GM10847 (cell line): ENCODE measurements around the gene FOXA2.

Experiments
- POLR2A ChIP-seq: IDR thresholded peaks from 2 replicates; pipeline ENCODE4 v1.6.1; 2011; ENCODE audit not compliant: insufficient read length; ENCODE audit errors: extremely low read depth

The FOXA2 gene

DNA sequence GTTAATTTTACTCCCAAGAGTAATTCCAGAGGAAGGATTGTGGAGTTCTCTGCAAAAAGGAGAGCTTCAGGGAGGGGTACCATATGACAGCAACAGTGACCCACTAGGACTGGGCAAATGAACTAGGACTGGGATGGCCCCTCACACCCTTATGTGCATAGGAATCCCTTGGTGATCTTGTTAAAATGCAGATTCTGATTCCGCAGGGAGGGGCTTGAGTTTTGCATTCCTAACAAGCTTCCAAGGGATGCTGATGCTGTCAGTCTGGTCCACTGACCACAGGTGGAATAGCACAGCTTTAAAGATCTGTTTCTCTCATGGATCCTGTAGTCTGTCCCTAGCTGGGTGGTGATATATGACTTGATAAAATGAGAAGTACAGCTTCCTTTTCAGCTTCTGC is 6.3 kb upstream of the FOXA2 start:
- no peak for TF ChIP-seq POLR2A

DNA sequence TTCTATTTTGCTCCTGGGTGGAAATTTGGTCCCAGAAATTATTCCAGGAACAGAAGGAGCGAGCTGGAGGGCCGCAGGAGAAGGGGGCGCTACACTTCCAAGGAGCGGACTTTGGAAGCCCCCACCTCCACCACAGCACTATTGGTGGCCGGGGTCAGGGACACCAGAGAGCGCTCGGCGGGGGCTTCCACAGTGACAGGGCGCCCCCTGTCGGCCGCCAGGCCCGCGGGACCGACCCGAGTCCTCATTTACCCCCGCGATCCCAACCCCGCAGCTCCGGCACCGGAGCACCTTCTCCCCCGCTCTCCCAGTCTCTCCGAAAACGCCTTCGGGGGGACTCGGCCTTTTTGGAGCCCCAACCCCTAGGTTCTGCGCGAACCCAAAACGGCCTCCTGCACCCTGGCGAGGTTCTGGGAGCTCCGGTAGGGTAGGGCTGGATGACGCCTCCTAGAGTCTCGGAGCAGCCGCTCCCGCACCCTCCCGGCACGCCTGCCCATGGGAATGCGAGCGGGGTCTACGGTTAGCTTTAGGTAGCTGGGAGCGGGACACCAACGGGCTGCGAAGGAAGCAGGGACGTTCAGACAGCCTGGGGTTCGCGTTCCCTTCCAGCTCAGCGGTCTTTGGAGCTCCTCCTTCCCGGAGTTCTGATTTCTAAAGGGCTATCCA is 2.4 kb upstream of the FOXA2 start:
- TF ChIP-seq POLR2A = no peak

GRCh38 chr20:22585786-22586493 is 1.6 kb upstream of the FOXA2 start:
- TF ChIP-seq POLR2A = no peak

GRCh38 chr20:22584922-22585785 is 782 bp upstream of the FOXA2 start:
- TF ChIP-seq POLR2A = no peak

GRCh38 chr20:22583773-22584521 is 425 bp downstream of the FOXA2 start:
- no peak for TF ChIP-seq POLR2A

DNA sequence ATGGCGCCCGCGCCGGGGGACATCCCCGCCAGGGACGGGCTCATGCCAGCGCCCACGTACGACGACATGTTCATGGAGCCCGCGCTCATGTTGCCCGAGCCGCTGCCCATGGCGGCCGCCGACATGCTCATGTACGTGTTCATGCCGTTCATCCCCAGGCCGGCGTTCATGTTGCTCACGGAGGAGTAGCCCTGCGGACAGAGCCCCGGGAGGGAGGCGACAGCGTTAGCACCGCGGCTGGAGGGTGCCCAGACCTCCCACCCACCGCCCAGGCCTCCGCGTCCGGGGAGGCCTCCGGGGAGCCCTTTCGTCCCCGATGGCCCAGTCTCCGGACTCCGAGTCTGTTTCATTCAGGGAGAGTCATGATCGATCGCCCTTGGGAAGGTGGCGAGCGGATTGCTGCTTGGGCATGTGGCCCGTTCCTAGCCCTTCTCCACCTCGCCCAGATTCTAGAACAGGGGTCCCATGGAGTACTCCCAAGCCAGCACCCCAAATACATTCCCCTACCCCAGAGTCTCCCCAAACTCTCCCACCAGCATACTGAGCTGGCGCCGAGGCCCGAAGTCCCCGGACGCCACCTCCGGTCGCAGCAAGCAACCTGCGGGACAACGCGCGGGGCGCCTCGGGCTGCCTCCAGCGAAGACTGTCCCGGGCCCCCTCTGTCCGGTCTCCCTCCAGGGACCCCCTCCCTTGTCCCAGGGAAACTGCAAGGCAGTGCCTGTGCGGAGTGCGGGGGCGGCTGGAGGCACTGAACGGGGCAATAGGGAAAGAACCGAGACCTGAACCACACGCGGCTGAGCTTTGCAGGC is 1.2 kb downstream of the FOXA2 start:
- no peak for TF ChIP-seq POLR2A

- no peak for TF ChIP-seq POLR2A
Measured at GRCh38 chr20:22582386-22582963, 1.9 kb downstream of the FOXA2 start.

DNA sequence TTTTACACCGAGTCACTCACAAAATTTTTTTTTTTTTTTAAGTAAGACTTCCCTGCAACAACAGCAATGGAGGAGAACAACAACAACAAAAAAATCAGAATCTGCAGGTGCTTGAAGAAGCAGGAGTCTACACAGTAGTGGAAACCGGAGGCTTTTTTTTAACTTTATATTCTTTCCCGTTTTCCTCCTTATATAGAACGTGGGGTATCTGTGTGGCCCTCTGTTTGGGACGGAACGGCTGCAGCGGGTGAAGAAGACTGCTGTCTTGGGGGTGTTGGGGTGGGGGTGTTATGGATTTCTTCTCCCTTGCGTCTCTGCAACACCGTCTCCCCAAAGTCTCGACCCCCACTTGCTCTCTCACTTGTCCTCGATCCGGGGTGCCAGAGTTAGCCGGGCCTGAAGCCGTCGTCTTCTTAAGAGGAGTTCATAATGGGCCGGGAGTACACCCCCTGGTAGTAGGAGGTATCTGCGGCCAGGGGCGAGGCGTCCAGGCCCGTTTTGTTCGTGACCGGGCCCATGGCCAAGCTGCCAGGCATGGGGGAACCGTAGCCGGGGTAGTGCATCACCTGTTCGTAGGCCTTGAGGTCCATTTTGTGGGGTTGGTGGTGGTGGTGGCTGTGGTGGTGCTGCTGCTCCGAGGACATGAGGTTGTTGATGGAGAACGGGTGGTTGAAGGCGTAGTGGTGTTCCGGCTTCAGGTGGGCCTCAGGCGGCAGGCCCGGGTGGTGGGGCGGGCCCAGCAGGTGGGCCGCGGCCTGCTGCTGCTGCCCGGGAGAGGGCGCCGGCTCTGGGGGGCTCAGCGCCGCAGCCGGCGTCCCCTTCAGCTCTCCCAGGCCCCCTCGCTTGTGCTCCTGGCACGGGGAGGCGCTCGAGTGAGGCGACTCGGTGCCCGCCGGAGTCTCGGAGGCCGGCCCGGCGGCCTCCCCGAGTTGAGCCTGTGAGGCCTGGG is 2.7 kb downstream of the FOXA2 start:
- TF ChIP-seq POLR2A = no peak

GRCh38 chr20:22579711-22580697 is 4.4 kb downstream of the FOXA2 start:
- TF ChIP-seq POLR2A = no peak

DNA sequence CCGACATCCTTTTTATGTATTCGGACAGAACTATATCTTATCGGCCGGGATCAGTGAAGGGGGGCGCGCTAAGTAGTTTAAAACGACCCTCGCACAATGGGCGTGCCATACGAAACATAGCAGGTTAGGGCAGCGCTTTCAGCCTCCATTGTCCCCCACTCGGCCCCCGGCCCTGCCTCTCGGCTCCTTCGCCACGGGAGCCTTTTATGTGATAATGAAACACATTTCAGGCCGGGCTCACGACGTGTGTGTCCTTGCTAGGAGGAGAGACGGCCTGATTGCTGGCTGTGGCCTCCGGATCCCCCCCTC is 5.3 kb downstream of the FOXA2 start:
- TF ChIP-seq POLR2A = no peak

DNA sequence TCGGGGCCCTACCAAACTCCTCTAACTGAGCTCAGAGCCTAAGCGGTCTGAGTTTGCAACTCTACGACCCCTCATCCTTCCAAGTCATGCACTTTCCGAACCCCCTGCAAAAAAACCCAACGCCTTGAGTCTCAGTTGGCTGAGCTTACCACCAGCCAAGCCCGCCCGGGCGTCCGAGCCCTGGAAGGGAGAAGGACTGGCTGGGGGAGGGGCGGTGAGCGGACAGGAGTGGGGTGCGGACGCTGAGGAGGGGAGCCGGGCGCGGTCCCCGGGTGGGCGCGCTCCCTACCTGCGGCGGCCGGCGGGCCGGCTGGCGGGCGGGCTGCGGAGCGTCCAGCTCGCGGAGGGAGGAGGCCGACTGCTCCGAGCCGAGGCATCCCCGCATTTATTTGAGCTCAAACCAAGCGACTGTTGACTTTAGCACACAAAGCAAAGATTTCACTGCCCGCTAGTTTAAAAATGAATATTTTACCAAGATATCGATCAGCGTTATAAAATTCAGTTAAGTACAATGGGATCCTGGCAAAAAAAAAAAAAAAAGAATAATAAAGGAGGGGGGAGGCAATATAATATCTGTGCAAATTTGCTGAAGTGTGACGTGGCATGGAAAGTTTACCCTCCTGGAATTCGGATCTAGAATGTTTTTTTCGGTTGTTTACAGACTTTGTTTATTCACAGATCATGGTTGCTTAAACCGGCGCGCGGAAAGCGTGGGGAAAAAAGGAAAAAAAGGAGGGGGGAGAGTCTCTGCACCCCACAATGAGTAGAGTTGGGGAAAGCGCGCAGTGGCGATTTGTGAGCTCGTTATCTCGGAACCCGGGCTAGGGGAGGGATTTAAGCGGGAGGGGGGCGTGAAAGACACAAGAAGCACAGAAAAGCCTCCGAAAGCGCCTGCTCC is 5.9 kb downstream of the FOXA2 start:
- no peak for TF ChIP-seq POLR2A
